T-helper 2 cell (primary cell): ENCODE results near the gene PLEKHA8.
A peak's percentile ranks its signal among the peaks of the same experiment; 100 is the strongest.

Experiments
- DNase-seq, 5 experiments: peaks; one replicate each; pipeline versions ENCODE4 v3.0.0 to v3.0.0-alpha.2; 2012 to 2022

PLEKHA8 gene

DNA sequence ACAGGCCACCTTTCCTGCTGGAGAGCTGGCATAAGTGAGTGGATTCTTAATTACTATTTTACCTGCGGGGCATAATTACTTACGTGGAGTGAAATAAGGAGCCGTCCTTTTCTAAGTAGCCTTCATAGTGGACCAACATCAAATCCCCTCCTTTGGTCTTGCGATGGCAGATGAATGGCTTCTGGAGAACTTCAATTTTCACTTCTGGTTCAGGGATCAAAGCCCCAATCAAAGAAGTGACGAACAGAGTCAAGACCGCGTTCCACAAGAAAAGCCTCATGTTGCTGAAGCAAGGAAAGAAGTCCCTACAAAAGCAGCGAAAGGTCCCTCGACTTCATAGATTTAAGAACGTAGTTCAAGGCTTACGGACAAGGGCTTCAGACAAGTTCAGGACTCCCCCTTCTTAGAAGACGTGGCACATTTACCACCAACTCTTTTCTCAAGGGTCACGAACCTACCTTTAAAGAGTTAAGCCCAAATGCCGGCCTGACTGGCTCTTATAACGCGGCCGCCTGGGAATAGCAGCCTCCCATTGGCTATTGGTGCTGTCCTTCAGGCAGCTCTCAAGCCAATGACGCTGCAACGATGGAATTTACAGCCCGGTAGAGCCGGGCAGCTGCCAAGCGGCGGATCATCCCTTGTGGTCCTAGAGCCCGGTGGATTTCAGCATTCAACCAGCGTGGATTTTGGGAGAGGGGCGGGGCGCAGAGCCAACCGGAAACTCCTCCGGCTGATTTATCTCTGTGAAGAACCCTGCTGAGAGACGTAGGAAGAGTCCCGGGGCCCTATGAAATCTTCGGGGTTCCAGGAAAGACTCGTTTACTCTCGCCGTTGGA lies 1.8 kb upstream of the PLEKHA8 start, which contains the start of gene FKBP14:
Gene FKBP14, minus strand, starts transcription at position 474 of the 836 bp plus-strand sequence. Its CDS starts 194 bp downstream, at position 280.
- DNase-seq, result peak; percentile 62 to 99 (median 85)

DNA sequence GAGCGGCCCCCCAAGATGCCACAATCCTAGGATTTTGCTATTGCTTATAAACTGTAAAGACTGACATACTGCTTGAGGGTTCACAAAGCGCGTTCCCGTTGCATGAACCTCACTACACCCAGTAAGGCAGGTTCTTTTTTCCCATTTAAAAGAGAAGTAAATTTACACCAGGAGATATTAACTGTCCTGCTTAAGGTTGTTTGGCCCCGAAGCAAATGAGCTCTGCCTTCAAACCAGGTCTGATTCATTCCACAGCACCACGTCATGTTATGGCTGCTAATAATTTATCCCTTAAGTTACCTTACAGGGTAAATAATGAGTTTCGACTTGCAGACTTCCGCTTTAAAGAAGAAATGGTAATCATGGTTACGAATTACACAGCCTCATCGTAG lies 1.2 kb upstream of the PLEKHA8 start:
- DNase-seq, result peak in 2 of 5 experiments; percentile 28 to 84

DNA sequence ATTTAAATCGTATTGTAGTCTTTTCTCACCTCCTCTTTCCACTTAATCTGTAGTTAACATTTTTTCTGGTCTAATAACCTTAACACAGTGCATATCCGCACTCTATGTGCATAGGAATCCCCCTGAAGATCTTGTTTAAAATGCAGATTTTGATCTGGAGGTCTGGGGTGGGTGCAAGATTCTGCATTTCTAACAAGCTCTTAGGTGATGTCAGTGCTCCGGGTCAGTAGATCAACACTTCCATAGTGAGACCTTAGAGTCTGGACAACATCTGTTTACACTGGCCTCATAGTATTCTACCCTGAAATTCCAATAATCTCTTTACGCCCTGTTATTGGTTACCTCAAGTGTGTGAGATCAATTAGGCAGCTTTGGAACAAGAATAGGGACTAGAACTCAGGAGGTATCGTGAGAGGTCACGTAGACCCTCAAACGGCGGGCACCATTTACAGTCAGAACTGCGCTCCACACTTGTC lies 434 bp upstream of the PLEKHA8 start:
- DNase-seq, result no peak

DNA sequence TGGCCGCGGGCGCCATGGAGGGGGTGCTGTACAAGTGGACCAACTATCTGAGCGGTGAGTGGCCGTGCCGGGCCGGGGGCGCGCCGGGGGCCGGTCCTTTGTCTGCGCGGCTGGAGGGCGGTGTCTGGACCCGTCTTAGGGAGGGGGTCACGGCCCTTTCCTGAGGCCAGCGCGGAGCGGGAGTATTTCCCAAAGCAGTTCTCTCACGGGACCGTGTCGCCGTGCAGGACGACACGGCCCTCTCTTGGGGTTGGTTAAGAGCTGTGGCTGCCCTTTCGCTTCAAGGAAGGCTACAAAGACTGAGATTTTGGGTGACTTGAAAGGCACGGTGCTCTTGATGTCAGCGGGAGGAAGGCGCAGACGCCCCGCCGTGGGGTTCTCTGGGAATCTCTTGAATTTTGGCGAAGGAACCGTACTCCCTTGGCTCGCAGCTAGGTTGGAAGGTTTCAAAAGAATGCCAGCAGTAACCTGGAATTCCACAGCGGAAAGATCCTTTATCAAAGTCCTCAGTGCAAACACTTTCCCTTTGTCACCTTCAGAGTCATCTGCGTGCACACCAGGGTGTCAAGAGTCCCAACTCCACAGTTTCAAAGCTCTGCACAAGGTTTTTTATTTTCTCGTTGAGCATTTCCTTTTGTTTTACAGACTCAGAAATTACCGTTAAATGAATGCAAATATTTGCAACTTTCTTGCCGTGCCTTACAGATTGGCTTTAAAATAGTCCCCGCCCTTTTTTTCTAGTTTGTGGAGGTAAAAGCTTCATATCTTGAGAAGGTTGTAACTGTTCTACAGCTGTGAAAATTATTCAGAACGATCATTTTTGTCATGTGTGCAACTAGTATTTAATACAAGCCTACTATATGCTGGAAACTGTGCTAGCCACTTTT lies 780 bp downstream of the PLEKHA8 start:
- peak in 2 of 5 experiments; percentile 34 to 66 for DNase-seq

DNA sequence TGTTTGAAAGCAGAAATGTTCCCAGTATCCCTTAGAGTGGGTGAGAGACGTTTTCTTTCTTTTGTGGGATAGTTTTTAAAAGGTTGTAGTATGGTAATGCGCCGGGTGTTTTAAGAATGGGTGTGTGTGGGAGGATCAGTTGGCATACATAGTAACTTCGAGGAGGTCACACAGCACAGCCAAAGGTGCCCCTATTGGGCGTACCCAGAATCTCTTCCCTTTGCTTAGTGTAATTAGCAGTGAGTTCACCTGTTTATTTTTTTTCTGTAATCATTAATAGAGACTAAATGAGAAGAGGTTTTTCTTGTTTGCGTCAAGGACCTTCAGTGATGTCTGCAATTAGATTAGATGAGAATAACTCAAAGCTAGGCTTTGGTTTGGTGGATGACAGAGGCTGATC lies 1.5 kb downstream of the PLEKHA8 start:
- DNase-seq, result peak in 1 of 5 experiments; percentile 48

DNA sequence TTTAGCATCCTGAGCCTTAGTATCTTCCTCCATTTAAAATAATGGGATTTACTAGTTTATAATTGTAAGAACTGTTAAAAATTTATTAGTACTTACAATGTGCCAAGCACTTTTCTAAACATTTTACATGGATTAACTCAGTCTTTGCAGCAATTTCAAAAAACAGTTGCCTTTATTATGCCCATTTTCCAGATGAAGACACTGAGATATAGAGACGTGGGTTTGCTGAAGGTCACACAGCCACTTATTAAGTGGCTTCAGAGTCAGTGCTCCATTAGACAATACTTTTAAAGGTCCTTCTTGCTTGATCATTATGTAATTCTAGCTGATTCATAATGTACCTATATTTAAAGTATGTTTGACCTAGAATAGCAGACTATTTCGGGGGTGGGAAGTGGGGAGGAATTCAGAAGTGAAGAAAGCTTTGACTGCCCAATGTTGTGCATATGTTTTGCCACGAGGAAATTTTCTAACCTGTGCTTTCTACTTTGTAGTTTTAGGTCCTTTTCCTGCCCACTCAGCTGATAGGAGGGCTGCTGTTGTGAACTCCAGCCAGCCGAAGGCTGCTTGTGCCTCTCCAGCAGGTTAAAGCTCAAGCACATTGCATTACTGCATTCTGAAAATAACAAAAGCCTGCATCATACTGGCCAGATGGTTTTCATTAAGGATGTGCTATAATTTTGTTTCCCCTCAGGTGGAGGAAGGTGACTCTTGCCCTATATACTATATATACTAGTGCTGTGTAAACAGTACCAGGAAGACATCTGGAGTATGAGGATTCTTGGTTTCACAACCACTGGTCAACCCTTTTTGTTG lies 4.3 kb downstream of the PLEKHA8 start:
- DNase-seq, result no peak

DNA sequence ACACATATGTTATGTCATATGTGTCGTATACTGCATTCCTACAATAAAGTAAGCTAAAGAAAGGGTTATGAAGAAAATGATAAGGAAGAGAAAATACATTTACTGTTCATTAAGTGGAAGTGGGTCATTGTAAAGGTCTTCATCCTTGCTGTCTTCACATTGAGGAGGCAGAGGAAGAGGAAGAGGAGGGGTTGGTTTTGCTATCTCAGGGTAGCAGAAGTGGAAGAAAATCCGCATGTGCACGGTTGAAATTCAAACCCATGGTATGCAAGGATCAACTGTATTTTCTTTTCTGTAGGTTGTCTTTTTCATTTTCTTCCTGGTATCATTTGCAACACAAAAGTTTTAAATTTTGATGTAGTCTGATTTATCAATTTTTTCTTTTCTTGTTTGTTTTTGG lies 6.3 kb downstream of the PLEKHA8 start:
- no peak for DNase-seq

DNA sequence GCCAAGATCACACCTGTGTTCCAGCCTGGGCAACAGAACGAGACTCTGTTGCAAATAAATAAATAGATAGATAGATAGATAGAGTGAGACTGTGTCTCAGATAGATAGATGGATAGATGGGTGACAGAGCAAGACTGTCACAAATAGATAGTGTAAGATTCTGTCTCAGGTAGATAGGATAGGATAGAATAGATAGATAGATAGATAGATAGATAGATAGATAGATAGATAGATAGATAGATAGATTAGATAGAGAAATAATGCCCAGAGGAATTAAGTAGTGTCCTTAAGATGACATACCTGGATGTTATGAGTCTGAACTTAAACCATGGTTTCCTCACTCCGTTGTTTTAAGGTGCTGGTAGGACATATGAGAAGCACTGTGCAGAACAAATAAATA lies 8.0 kb downstream of the PLEKHA8 start:
- no peak for DNase-seq

DNA sequence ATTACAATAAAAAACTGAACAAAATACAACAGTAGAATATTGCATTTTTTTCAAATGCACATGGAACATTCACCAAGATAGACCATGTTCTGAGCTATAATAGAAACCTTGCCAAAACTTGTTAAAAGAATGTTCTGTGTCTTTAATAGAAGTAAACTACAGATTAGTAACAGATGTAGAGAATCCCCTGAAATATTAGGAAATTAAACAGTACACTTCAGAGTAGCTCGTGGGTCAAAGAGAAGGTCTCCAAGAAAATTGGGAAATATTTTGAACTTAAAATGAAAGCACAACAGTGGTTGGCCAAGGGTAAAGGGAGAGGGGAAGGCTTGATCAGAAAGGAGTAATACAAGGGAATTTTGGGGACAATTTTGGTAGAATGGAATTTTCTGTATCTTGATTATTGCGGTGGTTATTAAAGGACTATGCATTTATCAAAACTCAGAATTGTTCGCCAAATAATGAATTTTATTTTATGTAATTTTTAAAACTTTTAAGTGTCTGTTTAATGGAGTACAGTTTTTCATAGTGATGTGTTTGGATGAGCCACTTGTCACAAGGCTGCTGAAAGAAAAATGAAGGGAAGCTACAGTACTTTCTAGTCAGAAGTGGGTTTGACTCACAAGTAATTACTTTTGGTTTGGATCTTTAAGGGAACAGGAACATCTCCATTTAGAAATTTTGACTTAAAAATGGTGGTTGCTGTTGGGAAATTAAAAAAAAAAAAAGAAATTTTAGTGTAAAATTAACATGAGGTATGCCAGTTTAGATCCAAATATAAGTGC lies 10.2 kb downstream of the PLEKHA8 start:
- no peak for DNase-seq

DNA sequence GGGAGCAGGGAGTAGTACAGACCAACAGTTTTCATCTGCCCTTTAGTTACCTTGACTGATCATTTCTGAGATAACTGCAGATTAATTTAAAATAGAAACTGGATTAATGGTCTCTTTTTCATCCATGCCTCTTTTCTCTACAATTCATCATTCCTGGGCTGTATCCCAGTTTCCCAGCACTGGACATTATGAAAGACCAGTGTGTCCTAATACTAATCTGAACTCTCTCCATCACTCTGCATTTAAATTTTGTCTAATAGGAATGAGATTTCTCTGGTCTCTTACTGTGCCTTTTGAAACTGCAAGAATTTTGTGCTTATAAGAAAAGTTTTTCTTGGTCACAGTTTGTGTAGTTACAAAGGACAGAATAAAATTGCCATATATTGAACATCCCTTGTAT lies 12.7 kb downstream of the PLEKHA8 start:
- no peak for DNase-seq

DNA sequence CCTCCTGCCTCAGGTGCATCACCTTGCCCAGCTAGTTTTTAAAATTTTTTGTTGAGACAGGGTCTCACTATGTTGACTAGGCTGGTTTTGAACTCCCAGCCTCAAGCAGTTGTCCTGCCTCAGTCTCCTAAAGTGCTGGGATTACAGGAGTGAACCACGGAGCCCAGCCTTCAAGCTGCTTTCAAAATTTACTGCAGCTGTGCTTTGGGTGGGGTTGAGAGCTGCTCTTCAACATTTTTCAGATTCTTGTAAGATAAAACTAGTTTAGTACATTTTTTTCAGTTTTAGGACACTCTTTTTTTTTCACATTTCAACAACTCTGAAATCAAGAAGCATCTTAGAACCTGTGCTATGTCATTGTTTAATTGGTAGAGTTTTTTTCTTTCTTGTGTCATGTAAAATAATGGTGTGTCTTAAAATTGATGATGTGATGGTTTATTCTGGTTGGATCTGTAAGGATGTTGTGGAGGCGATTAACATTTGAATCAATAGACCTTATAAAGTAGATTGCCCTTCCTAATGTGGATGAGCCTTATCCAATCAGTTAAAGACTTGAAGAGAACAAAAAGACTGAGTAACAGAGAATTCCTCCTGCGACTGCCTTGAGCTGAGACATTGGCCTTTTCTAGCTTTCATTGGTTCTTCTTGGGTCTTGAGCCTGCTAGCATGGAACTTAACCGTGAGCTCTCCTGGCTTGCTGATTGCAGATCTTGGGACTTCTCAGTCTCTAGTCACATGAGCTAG lies 13.5 kb downstream of the PLEKHA8 start:
- DNase-seq, result no peak

DNA sequence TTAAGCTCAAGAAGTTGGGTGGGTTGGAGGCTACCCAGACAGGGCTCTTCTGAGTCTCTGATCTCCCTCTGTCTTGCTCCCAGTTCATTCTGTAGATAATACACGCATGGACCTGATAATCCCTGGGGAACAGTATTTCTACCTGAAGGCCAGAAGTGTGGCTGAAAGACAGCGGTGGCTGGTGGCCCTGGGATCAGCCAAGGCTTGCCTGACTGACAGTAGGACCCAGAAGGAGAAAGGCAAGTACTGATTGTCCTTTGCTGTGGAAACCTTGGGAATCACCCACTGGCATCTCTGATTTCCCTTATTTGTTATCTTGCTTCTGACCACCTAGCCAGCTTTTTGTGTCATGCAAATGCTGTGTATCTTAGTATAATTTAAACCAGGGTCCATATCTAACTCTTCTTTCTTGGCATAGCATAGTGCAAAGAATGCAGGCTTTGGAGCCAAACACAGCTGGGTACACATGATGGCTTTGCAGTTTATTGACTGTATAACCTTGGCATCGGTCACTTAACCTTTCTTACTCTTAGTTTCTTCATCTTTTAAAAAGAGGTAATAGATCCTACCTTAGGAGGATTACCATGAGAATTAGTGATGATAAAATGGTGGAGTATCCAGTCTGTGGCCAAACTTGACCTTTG lies 18.0 kb downstream of the PLEKHA8 start:
- no peak for DNase-seq

DNA sequence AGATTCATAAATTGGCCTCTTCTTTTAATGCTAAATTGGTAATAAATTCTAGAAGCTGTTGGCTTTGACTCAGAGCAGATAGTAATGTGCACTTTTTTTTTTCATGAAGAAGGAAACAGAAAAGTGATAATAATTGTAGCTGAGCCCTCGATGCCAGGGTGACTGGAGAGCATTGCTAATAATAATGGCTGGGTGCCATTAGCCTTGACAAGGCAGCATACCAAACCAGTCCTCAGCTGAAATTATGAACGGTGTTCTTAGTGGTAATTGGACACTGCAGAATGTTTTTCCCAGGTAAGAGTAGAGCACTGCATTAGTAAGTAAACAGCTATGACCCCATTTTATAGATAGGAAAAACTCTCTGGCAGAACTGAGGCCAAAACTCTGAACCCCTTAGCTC lies 18.9 kb downstream of the PLEKHA8 start:
- DNase-seq, result no peak

DNA sequence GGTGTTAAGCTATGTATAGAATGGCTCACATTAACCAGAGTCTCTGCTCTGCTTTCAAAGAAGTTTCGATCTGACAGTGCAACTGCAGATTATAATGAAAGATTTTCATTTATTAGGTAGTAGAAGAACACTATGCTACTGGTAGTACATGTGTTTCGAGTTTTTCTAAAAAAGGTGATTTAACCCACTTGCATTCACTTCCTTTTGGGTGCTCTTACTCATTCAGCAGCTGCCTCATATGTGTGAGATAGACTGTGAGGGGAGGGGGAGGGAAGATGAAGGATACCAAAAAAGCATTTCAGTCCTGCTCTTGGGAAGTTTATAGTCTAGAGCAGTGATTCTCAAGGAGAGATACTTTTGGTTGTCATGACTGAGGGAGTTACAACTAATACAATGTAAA lies 20.4 kb downstream of the PLEKHA8 start:
- DNase-seq, result peak in 1 of 5 experiments; percentile 59

DNA sequence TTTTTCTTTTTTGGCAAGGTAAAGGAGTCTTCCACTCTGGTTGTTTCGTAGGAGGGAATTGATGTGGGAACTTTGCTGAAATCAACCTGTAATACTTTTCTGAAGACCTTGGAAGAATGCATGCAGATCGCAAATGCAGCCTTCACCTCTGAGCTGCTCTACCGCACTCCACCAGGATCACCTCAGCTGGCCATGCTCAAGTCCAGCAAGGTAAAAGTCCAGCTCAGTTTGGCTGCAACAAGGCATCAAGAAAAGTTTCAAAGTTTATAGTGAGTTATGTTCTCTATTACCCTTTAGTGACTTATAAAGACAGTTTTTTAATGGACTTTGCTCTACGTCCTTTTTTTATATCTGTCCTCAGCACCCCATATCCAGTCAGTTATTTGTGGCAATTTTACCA lies 21.0 kb downstream of the PLEKHA8 start:
- no peak for DNase-seq

DNA sequence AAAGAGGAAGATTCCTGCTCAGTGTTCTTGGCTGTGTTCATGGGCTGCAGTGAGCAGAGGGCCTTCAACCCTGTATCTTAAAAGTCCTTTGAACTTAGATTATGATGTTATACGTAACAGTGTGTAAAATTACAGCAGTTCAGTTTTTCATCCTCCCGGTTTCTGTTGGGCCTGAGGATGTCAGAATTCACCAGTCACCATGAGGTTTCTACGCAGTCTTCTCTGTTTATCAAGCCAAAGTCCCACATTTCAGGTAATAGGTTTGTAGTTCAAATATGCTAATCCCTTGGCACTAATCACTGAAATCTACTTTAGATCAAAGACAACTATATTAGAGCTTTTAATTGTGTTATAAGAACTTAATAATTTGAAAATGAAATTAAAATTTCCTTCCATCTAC lies 24.9 kb downstream of the PLEKHA8 start:
- DNase-seq, result no peak

DNA sequence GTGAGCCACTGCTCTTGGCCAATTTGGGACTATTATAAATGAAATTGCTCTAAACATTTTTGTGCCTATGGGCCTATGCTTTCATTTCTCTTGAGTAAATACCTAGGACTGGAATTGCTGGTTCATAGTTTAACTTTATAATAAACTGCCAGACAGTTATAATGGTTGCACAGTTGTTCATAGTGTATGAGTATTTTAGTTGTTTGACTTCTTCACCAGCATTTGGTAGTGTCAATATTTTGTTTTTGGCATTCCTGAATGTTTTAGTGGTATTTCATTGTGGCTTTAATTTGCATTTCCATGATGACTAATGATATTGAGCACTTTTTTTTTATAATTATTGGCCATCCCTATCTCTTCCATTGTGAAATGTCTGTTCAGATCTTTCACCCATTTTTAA lies 29.5 kb downstream of the PLEKHA8 start:
- DNase-seq, result no peak

DNA sequence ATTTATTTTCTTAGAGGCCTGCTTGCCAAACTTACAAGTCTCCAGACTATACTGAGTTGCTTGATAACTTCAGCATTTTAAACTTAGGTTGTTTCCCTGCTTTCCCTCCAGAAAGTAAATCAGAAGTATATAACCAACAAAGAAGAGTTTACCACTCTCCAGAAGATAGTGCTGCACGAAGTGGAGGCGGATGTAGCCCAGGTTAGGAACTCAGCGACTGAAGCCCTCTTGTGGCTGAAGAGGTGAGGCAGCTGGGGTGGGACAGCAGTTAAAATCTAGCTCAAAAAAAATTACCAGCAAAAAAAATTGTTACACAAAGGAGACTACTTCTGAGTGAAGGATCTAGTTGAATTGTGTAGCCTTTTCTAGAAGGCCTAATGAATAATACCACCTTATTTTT lies 33.6 kb downstream of the PLEKHA8 start:
- DNase-seq, result peak in 2 of 5 experiments; percentile 6 to 52

DNA sequence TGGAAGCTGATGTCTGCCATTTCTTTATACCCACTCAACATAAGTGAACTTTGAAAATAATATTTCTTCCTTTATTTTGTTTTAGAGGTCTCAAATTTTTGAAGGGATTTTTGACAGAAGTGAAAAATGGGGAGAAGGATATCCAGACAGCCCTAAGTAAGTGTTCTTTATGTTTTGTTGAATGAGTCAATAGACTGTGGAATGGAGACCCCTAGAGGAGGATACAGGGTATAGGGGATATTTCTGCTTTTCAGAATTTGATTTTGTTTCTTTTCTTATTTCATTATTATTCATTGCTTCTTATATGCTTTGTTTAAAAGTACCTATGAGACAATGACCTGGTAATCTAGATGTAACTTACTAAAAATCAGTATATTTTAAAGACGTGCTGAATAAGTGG lies 34.4 kb downstream of the PLEKHA8 start:
- peak in 1 of 5 experiments; percentile 31 for DNase-seq

DNA sequence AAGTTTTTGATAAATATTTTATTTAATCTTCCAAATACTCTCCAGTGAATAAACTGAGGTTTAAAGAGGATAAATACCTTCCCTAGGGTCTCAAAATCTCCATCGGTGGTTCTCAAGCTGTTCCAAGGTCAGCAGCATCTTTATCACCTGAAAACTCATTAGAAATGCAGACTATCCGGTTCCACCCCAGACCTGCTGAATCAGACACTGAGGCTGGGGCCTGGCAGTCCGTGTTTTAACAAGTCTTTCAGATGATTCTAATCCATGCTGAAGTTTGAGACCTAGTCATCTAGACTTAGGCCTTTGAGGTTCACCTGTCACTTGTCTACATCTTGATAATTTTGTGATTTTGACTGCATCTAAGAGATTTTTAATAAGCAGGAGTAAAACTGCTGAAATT lies 37.5 kb downstream of the PLEKHA8 start:
- no peak for DNase-seq

DNA sequence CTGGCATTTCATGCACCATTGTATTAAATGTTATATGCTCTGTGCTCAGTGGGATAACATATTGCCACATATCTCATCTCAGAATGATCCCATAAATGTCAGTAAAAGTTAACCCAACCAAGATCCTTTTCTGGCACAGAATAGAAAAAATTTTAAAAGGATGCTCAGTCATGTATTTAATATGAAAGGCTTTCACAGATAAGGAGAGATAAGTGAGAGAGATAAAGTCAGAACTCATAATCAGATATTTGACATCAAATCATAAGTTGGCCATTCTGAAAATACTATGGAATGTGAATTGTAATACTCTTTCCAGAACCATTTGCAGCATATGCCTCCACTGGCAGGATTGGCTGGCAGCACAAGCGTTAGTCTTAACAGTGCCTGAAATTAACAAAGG lies 38.5 kb downstream of the PLEKHA8 start:
- no peak for DNase-seq
